HG03521 (cell line): ENCODE measurements around the gene TUBG1.
A peak's percentile ranks its signal among the peaks of the same experiment; 100 is the strongest.
"Not testable (repeated sequence)": the region's sequence is repeated elsewhere in the genome, so short reads cannot be mapped to it uniquely, and the experiment has no call there.

ENCODE experiments used
- ATAC-seq: cut with Tn5 transposase; IDR thresholded peaks from one replicate; pipeline ENCODE4 v1.9.1; 2021; ENCODE audit warnings: mild to moderate bottlenecking, moderate library complexity; ENCODE audit not compliant: unreplicated experiment

TUBG1 gene

DNA sequence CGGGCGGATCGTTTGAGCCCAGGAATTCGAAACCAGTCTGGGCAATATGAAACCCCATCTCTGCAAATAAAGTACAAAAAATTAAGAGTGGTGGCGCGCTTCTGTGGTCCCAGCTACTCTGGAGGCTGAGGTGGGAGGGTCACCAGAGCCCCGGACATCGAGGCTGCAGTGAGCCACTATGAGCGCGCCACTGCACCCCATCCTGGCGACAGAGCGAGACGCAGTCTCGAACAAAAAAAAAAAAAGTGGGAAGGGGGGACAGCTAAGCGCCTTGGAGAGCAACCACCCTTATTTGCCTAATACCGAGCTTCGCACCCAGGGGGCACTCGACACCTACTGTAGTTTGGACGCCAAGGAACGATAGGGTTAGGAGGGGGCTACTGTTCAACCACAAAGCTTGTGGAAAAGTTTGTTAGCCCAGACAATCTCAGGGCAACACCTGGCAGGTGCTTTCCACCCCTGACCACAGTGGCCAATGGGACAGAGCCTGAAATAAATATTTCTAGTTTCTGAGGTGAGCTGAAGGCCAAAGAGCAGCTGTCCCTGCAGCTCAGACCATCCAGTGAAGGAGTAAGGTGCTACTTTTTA is 31.1 kb upstream of the TUBG1 start:
- ATAC-seq = peak; percentile 55

DNA sequence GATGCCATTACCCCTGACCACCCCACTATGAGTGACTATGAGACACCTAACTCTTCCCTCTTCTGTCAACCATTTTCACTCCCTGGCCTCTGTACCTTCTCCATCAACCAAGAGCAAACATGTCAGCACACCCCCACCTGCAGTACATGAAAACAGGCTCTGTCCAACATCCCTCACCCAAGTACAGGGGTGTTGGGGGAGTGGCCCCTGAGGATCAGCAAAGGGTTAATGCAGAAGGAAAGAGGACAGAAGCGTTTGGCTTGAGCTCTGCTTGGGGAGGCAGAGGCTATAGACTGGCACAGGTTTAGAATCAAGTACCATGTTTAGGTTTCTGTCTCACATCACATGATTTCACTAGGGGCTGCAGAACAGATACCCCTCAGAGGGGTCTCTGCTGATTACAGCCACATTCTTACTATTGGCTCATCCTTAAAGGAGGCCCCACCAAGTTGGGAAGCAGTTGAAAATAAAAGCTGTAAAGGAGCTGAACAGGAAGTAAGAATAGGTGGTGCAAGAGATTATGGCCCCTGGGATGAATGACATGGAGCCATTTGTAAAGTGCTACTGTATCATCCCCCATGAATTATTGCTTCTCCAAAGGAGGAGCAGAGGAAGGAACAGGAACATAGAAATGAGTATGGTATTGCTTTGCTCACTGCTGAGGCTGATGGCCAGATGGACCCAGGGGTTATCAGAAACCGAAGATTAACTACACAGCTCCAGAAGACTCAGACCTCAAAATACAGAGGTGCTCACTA is 29.5 kb upstream of the TUBG1 start:
- ATAC-seq = no peak

DNA sequence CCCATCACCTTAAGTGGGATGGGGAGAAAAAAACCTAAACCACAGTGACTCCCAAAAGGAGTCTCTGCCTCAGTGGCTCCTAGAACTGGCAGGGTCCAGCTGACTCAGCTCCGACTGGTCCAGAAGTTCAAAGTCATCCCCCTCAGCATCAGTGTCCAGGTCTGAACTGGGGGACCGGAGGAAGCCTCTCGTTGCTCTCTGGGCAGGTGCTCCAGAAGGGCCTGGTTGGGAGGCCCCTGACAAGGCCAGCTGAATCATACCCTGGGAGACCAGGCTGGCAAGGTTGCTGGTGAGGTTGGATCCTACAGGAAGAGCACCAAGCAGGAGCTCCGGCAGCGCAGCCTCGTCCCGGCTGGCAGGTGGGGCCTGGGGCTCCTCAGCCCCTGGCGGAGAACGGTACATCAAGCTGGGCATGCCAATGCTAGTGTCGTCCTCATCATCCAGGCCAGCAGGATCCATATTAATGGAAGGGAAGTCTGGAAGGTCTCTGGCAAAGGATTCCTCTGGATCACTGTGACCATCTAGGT is 27.7 kb upstream of the TUBG1 start:
- no peak for ATAC-seq

DNA sequence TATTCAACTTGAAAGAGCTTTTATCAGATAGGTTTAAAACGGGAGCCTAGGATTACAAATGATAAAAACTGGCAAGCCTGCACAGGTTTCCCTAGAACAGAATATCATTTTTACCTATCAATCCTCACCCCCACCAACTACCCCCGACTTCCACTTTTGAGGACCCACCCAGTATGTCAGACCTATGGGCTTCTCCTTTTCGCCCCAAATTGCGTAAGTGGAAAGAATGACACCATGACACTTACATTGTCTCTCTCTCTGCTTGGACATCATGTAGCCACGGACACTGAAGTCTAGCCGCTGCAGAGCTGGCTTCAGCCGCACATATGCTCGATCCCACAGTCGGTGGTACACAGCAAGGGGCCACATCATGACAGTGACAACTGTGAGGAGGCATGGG is 24.6 kb upstream of the TUBG1 start:
- no peak for ATAC-seq

- no peak for ATAC-seq
These were observed 24.1 kb upstream of the TUBG1 start for GRCh38 chr17:42585353-42585752.

GRCh38 chr17:42586514-42587230 is 22.8 kb upstream of the TUBG1 start:
- ATAC-seq = no peak

DNA sequence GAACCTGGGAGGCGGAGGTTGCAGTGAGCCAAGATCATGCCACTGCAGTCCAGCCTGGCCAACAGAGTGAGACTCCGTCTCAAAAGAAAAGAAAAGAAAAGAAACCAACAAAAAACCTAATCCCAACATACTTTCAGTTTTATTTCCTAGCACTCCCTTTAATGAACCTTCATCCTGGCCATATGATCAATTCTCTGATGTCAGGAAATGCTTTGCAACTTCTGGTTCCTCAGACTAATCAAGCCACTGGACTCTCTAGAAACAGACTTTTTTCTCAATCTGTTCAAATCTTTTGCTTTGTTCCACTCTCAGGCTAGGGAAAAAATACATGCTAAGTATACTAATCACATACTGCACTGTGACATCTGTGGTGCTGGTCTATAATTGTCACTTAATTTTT is 18.6 kb upstream of the TUBG1 start:
- ATAC-seq = no peak

DNA sequence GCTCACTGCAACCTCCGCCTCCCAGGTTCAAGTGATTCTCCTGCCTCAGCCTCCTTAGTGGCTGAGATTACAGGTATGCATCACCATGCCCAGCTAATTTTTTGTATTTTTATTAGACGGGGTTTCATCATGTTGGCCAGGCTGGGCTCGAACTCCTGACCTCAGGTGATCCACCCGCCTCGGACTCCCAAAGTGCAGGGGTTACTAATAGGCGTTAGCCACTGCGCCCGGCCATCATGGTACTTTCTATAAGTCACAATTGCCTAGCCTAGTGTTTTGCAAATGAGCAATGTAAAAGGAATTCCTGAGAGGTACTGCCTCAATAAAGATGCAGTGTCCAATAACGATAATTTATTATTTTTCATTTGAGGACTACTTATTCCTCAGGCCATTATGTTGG is 18.1 kb upstream of the TUBG1 start:
- ATAC-seq = no peak

- ATAC-seq = no peak
These were observed 13.1 kb upstream of the TUBG1 start for GRCh38 chr17:42596386-42596785.

DNA sequence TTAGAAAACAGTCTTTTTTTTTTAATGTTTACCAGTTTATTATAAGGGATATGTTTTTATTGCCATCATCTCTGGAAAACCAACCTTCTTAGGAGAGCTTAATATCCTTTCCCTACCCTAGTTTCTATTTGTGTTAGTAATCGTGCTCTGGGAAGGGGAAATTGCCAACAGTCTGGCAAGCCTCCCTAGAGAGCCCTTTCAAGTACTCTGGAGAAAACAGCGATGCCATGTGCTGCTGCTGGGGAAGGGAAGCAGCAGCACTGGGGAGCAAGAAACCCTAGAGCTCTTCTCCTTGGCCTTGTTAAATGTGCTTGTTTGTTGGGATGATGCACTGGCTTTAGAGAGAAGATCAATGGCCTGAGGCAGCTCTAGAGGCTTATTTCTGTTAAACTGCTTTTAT is 10.6 kb upstream of the TUBG1 start:
- no peak for ATAC-seq

- ATAC-seq = no peak
These were observed 6.2 kb upstream of the TUBG1 start for GRCh38 chr17:42603318-42603717.

DNA sequence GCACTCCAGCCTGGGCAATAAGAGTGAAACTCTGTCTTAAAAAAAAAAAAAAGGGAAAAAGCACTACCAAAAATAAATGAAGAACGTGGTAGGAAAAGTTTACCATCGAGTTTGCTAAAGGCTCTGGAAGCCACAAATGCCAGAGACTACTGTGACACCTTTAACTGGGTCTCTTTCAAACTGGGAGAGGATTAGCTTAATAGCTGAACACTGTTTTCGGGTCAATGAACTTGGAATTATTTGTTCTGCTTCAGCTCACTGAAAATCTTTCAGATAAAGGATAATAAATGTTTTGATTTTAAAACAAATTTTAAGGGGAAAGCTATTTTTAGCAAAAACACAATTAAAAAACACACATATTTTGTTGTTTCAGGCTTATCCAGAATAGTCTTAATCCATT is 1.7 kb upstream of the TUBG1 start:
- no peak for ATAC-seq

DNA sequence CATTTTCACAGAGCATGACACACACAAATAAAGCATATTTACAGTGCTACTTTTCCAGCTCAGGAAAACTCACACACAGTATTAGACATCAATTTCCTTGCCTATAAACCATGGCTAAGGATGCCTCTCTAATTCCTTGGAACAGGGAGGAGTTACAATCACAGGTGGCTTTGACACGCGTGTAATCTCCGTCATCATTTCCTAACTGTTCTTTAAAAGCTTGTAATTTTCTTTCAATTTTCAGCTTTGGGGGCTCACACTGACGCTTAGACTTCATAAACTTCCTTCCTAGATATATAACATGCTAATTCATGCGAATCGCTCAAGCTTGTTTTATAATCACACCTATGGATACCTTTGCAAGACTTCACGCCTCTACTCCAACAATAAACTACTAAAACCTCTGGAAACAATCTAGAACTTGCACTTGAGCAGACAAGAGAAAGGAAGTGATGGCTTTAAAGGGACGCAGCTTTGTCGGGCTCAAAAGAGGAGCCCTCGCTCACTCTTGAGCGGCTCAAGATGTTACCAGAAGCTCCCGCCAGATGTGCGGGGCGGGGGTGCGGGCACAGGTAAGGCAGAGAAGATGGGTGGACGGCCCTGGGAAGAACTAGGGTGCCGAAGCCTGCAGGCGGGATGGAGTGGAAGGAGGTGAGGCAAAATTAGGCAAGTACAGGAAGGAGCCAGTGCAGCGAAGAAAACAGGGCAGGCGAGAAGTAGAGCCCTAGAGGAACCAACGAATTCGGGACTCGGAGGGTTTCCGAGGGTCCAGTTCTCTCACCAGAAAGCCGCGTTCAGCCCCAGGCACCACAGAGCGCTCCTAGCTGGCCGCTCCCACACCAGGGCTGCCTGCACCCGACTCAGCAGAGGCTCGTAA is 940 bp upstream of the TUBG1 start:
- no peak for ATAC-seq

GRCh38 chr17:42609814-42610801 is 625 bp downstream of the TUBG1 start:
- not testable (repeated sequence) for ATAC-seq

GRCh38 chr17:42612013-42612412 is 2.5 kb downstream of the TUBG1 start:
- ATAC-seq = no peak

DNA sequence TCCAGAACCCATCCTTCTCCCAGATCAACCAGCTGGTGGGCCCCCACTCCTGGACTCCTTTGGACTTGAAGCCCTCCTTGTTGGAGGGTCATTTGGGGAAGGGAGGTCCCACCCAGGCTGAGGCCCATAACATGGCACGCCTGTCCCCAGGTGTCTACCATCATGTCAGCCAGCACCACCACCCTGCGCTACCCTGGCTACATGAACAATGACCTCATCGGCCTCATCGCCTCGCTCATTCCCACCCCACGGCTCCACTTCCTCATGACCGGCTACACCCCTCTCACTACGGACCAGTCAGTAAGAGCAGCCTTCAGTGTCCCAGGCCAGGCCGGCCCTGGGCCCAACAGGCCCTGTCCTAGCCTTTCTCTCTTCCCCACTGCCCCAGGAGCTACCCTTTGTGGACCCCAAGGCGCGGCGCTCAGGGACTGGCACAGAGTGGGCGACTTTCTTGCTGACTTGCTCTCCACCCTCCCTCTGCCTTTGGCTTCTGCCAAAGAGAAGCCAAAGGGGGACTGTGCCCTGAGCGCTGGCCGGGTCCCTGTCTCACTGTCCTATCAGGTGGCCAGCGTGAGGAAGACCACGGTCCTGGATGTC is 4.3 kb downstream of the TUBG1 start:
- no peak for ATAC-seq

- no peak for ATAC-seq
These were observed 8.5 kb downstream of the TUBG1 start for GRCh38 chr17:42617956-42618431.

DNA sequence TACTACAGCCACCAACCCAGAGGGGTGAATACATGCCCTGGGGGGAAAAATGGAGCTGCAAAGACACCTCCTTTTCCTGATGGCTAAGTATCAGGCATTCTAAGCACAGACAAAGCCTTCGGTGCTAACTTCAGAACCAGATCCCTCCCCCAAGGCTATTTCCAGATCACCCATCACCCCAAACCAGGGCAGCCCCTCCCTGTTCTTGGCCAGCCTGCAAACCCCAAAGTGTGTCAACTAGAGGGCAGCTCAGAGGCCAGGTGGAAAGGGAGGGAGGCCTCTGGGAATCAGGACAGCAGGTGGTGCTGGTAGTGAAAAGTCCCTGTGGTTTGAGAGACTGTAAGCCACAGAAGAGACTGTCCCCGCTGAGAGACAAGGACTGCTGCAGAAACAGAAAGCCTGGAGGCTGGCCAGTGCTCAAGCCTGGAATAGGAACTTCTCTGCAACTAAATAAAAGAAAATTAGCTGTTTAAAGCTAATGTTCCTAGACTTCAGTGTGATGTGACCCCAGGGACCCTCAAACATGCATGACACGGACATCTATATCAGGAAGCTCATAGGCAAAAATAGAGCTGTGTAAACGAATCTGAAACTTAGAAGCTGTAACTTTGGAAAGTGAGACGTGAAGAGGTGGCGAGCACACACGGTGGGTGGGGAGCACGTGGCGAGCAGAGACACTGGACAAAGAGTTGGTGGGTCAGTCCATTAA is 9.1 kb downstream of the TUBG1 start:
- ATAC-seq = peak; percentile 64

DNA sequence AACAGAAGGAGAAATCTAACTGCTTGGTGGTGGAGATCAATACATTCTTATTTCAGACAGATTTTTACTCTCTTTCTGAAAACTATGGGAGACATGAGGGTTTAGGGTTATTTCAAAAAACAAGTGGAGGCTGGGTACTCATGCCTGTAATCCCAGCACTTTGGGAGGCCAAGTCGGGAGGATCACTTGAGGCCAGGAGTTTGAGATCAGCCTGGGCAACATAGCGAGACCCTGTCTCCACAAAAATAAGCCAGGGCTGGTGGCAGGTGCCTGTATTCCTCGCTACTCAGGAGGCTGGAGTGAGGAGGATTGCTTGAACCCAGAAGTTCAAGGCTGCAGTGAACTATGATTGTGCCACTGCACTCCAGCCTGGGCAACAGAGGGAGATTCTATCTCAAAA is 12.5 kb downstream of the TUBG1 start:
- ATAC-seq = not testable (repeated sequence)
